Right lobe of liver (tissue), 6 donors: ENCODE results near the gene CNTLN. TPM values are rescaled to one million over a fixed set of nuclear protein-coding genes. Genes with fewer than 3 reads are reported as not detected.

ENCODE experiments used
- ATAC-seq, 4 donors: fragments of 200-7000 bp; cut with Tn5 transposase; one replicate each; pipeline ENCODE4 v1.9.1; 2020; ENCODE audit warnings: mild to moderate bottlenecking in 4 of 4, moderate library complexity in 4 of 4
- DNase-seq, 3 donors: peaks; one replicate each; pipeline ENCODE4 v3.0.0-alpha.2; 2020
- H3K27ac ChIP-seq, 3 donors: fragments of 200-600 bp; one replicate each; pipeline ENCODE4 v1.8.0; 2022
- H3K27me3 ChIP-seq, 2 donors: fragments of 200-600 bp; one replicate each; pipeline ENCODE4 v1.8.0; 2022
- H3K36me3 ChIP-seq, 4 donors: fragments of 200-600 bp; sonication (generic) in 1 of 4; one replicate each; pipeline versions ENCODE4 v1.5.1 to v1.8.0; 2017 to 2022; ENCODE audit warnings: control low read depth in 1 of 4
- H3K4me1 ChIP-seq, 4 donors: fragments of 200-600 bp; sonication (generic) in 1 of 4; one replicate each; pipeline versions ENCODE4 v1.5.1 to v1.8.0; 2017 to 2022; ENCODE audit warnings: control low read depth in 1 of 4
- H3K4me3 ChIP-seq, 3 donors: fragments of 200-600 bp; one replicate each; pipeline ENCODE4 v1.8.0; 2022
- H3K9me3 ChIP-seq, 4 donors: fragments of 200-600 bp; sonication (generic) in 1 of 4; one replicate each; pipeline versions ENCODE4 v1.5.1 to v1.8.0; 2017 to 2022; ENCODE audit warnings: control low read depth in 1 of 4
- CTCF ChIP-seq, 4 donors: fragments of 200-600 bp in 3 of 4; fragments of 450-650 bp in 1 of 4; IDR thresholded peaks; one replicate each; pipeline versions ENCODE4 v1.5.1 to v1.8.0; 2016 to 2022; ENCODE audit warnings: antibody characterized with exemption in 4 of 4, mild to moderate bottlenecking in 2 of 4
- POLR2A ChIP-seq: fragments of 450-650 bp; IDR thresholded peaks from one replicate; pipeline ENCODE4 v1.6.1; 2017; ENCODE audit warnings: antibody characterized with exemption, mild to moderate bottlenecking
- WGBS: methylation state at CpG from one replicate; pipeline ENCODE4 v1.1.6; 2018; ENCODE audit warnings: low coverage, low lambda C conversion rate; ENCODE audit not compliant: insufficient coverage; ENCODE audit errors: missing lambda C conversion rate; 5-methylcytosine and 5-hydroxymethylcytosine counted together
- intact Hi-C, 2 donors: fragments of 100-400 bp; cut with DNase I; formaldehyde crosslinking; loops; one replicate each; pipeline versions ENCODE4 v1.11.2 to v1.14.1; 2022
- total RNA-seq, 6 experiments: library from RNA; depleted of rRNA in 2 of 6; stranded (reverse); fragments of >200 nt in 2 of 6; fragmentation: NEBNext Ultra II Directional in 3 of 6; extraction: Animal tissue kit (Norgen Biotek cat#: 25700) in 3 of 6; gene quantifications; one replicate each; pipeline versions ENCODE4 v1.1.0 to v1.2.4, GENCODE V29; 2016 to 2023
- donor health status: DM: no; HTN: yes; CAD: no.
- donor health status: DM: no; HTN: no; CAD: no.
- donor health status: DM: no; HTN: no; CAD: no.
- donor health status: DM: no; HTN: yes; CAD: no.
- donor health status: DM: no; HTN: yes; CAD: no.

Gene CNTLN
- total RNA-seq, 6 experiments from 2014 or later, result 7.4 to 10.3 (median 9.5) TPM

- DNase-seq, result no peak
- no peak for TF ChIP-seq POLR2A
- TF ChIP-seq CTCF (IDR thresholded peaks at IDR 0.05), result no peak
- H3K4me3 ChIP-seq, result no peak overlapping the region
- H3K27ac ChIP-seq, result no peak overlapping the region
- no peak for ATAC-seq
- H3K27me3 ChIP-seq, result no peaks in the 10 kb centered on the region
- H3K9me3 ChIP-seq, result no peaks in the 10 kb centered on the region
- no peaks in the 10 kb centered on the region for H3K36me3 ChIP-seq
- H3K4me1 ChIP-seq, result no peaks in the 10 kb centered on the region
- intact Hi-C loops, result no loop called here
These were observed 341.6 kb downstream of the CNTLN start for GRCh38 chr9:17476401-17476800.

GRCh38 chr9:17477816-17478215 is 343.0 kb downstream of the CNTLN start:
- no peaks in the 10 kb centered on the region for H3K9me3 ChIP-seq
- H3K27ac ChIP-seq, result no peak overlapping the region
- intact Hi-C loops, result no loop called here
- no peaks in the 10 kb centered on the region for H3K36me3 ChIP-seq
- TF ChIP-seq CTCF (IDR thresholded peaks at IDR 0.05), result no peak
- TF ChIP-seq POLR2A, result no peak
- H3K4me3 ChIP-seq, result no peak overlapping the region
- DNase-seq, result no peak
- no peak for ATAC-seq
- no peaks in the 10 kb centered on the region for H3K27me3 ChIP-seq
- no peaks in the 10 kb centered on the region for H3K4me1 ChIP-seq

GRCh38 chr9:17480966-17481365 is 346.1 kb downstream of the CNTLN start:
- ATAC-seq (peak in 1 of 4 donors; percentile 35), DNase-seq (peak in 1 of 3 donors; percentile 46)
- Histone ChIP-seq H3K27me3 (no peaks in the 10 kb centered on the region), H3K27ac (no peak overlapping the region), H3K36me3 (no peaks in the 10 kb centered on the region), H3K4me1 (no peaks in the 10 kb centered on the region), H3K9me3 (no peaks in the 10 kb centered on the region), H3K4me3 (no peak overlapping the region)
- no CpG with 5 or more reads among the region's 4 CpGs for WGBS
- intact Hi-C loops, result no loop called here
- TF ChIP-seq CTCF (IDR thresholded peaks at IDR 0.05), result no peak
- TF ChIP-seq POLR2A, result no peak

- TF ChIP-seq CTCF (IDR thresholded peaks at IDR 0.05), result no peak
- TF ChIP-seq POLR2A, result no peak
- DNase-seq, result peak in 1 of 3 donors; percentile 36
- intact Hi-C loops, result no loop called here
- Histone ChIP-seq H3K9me3 (no peaks in the 10 kb centered on the region), H3K36me3 (no peaks in the 10 kb centered on the region), H3K4me1 (no peaks in the 10 kb centered on the region), H3K27ac (no peak overlapping the region), H3K4me3 (no peak overlapping the region), H3K27me3 (no peaks in the 10 kb centered on the region)
- ATAC-seq, result peak in 1 of 4 donors; percentile 17
These were observed 346.7 kb downstream of the CNTLN start for GRCh38 chr9:17481565-17481964.

- ATAC-seq (no peak), DNase-seq (no peak)
- H3K4me3 ChIP-seq, result no peak overlapping the region
- H3K4me1 ChIP-seq, result no peaks in the 10 kb centered on the region
- no peak overlapping the region for H3K27ac ChIP-seq
- 95% methylated on average over 3 of the region's 3 CpGs for WGBS
- H3K27me3 ChIP-seq, result no peaks in the 10 kb centered on the region
- no peaks in the 10 kb centered on the region for H3K9me3 ChIP-seq
- no peaks in the 10 kb centered on the region for H3K36me3 ChIP-seq
- intact Hi-C loops, result no loop called here
- TF ChIP-seq CTCF (IDR thresholded peaks at IDR 0.05) (no peak), POLR2A (no peak)
These were observed 350.1 kb downstream of the CNTLN start for GRCh38 chr9:17484906-17485305.
